K562 (cell line): Measurements from ENCODE around the gene CHST14. TPM values are rescaled to one million over a fixed set of nuclear protein-coding genes. Genes with fewer than 3 reads are reported as not detected.

ENCODE experiments used
- BRD4 ChIP-seq: fragments of 200-600 bp; sonication (generic); IDR thresholded peaks from 2 replicates; pipeline ENCODE4 v1.6.1; 2017; ENCODE audit warnings: inconsistent platforms
- CEBPB ChIP-seq: fragments of 450-650 bp; IDR thresholded peaks from 2 replicates; pipeline ENCODE4 v1.6.1; 2016; ENCODE audit warnings: missing genetic modification characterization, missing compliant biosample characterization
- ELF4 ChIP-seq: fragments of 450-650 bp; formaldehyde crosslinking; IDR thresholded peaks from 2 replicates; pipeline ENCODE4 v1.4.0; 2022; ENCODE audit warnings: missing genetic modification characterization
- GATAD2B ChIP-seq: fragments of 450-650 bp; IDR thresholded peaks from 2 replicates; pipeline ENCODE4 v1.6.1; 2017; ENCODE audit warnings: mild to moderate bottlenecking, borderline replicate concordance
- HMBOX1 ChIP-seq: sonication (generic); IDR thresholded peaks from 2 replicates; pipeline ENCODE4 v1.6.1; 2016
- MGA ChIP-seq: fragments of 450-650 bp; IDR thresholded peaks from 2 replicates; pipeline ENCODE4 v1.6.1; 2016; ENCODE audit warnings: mild to moderate bottlenecking, moderate library complexity
- MYBL2 ChIP-seq, 2 experiments: fragments of 450-650 bp in 1 of 2; sonication (generic) in 1 of 2; formaldehyde crosslinking in 1 of 2; IDR thresholded peaks; 2 replicates each; pipeline versions ENCODE4 v1.6.1 to v1.8.1; 2017 to 2022; ENCODE audit warnings: borderline replicate concordance in 1 of 2, inconsistent platforms in 1 of 2, low read depth in 1 of 2, mild to moderate bottlenecking in 1 of 2, missing genetic modification reagents in 1 of 2, moderate library complexity in 1 of 2
- NR4A1 ChIP-seq, 2 experiments: fragments of 250-450 bp in 1 of 2; fragments of 450-650 bp in 1 of 2; sonication (Bioruptor Pico) in 1 of 2; IDR thresholded peaks; 2 replicates each; pipeline versions ENCODE4 v1.4.0 to v1.6.1; 2016 to 2020; ENCODE audit warnings: mild to moderate bottlenecking in 2 of 2, missing compliant biosample characterization in 1 of 2, missing genetic modification characterization in 1 of 2, moderate library complexity in 1 of 2
- SMARCA4 ChIP-seq: fragments of 450-650 bp; IDR thresholded peaks from 2 replicates; pipeline ENCODE4 v1.6.1; 2016
- YY1 ChIP-seq, 3 experiments: IDR thresholded peaks; 2 replicates each; pipeline ENCODE4 v1.6.1; 2011; ENCODE audit warnings: low read length in 2 of 3, mild to moderate bottlenecking in 2 of 3, moderate library complexity in 2 of 3, borderline replicate concordance in 1 of 3, control low read depth in 1 of 3, low read depth in 1 of 3; ENCODE audit not compliant: insufficient read depth in 3 of 3, insufficient replicate concordance in 2 of 3, control insufficient read depth in 1 of 3, insufficient read length in 1 of 3; ENCODE audit errors: extremely low read depth in 1 of 3
- ZBED1 ChIP-seq: IDR thresholded peaks from 2 replicates; pipeline ENCODE4 v1.6.1; 2014
- ZBTB5 ChIP-seq: fragments of 450-650 bp; IDR thresholded peaks from 2 replicates; pipeline ENCODE4 v1.6.1; 2017; ENCODE audit warnings: antibody characterized with exemption
- ZNF197 ChIP-seq: fragments of 200-800 bp; sonication (Bioruptor generic); IDR thresholded peaks from 2 replicates; pipeline ENCODE4 v1.6.1; 2016; ENCODE audit warnings: low read depth, missing genetic modification characterization, missing compliant biosample characterization
- polyA plus RNA-seq, 8 experiments: library from polyadenylated mRNA; depleted of rRNA in 4 of 8; stranded (reverse) in 5 of 8; unstranded in 3 of 8; fragments of >200 nt; fragmentation: Nextera tagmentation in 2 of 8; fragmentation: Illumina TruSeq in 1 of 8; extraction: Ambion mirVana in 2 of 8; extraction: Trizol in 1 of 8; gene quantifications; 2 replicates each; pipeline versions ENCODE4 v1.2.1 to v1.2.3, GENCODE V29; 2011 to 2014; ENCODE audit warnings: inconsistent platforms in 1 of 8, missing spikeins in 1 of 8
- total RNA-seq, 7 experiments: library from RNA; depleted of rRNA in 6 of 7; stranded (reverse); fragments of >200 nt in 6 of 7; fragmentation: Illumina TruSeq in 2 of 7; extraction: Trizol in 2 of 7; gene quantifications; 2 replicates each; pipeline versions ENCODE4 v1.2.1 to v1.2.3, GENCODE V29; 2011 to 2021; ENCODE audit warnings: low replicate concordance in 1 of 7

CHST14 gene
- total and polyA plus RNA-seq, 9 of the 15 experiments (the other 6 are each of a cell fraction or from before 2014, with no cell fraction given), result 1.6 to 12.1 (median 4.5) TPM

GRCh38 chr15:40430271-40430805, 40.4 kb upstream of the CHST14 start (continued):
- TF ChIP-seq YY1 (IDR thresholded peaks at IDR 0.05; ENCODE audit: borderline replicate concordance in 1 of 3, control insufficient read depth in 1 of 3, extremely low read depth in 1 of 3, insufficient read depth in 3 of 3, insufficient read length in 1 of 3, insufficient replicate concordance in 2 of 3, low read depth in 1 of 3, low read length in 2 of 3), result no peak
- TF ChIP-seq ZNF197 (CRISPR knock-in tag), result no peak
- no peak for TF ChIP-seq BRD4
- no peak for TF ChIP-seq ZBTB5
- TF ChIP-seq CEBPB (tag), result no peak
- TF ChIP-seq SMARCA4, result peak; percentile 65; the same call in 1 of the 2 replicates
- no peak for TF ChIP-seq MGA
- no peak for TF ChIP-seq HMBOX1
- no peak for TF ChIP-seq ZBED1
- TF ChIP-seq ELF4 (CRISPR knock-in tag), result no peak
- TF ChIP-seq NR4A1 (CRISPR knock-in tag; IDR thresholded peaks at IDR 0.05), result no peak
- no peak for TF ChIP-seq NR4A1 (tag; IDR thresholded peaks at IDR 0.05)
- no peak for TF ChIP-seq GATAD2B
- TF ChIP-seq MYBL2 (IDR thresholded peaks at IDR 0.05; ENCODE audit: low read depth), result no peak
- no peak for TF ChIP-seq MYBL2 (CRISPR knock-in tag; IDR thresholded peaks at IDR 0.05; ENCODE audit: borderline replicate concordance)
